ENCODE results near the gene RPL19. TPM values are rescaled to one million over a fixed set of nuclear protein-coding genes. Genes with fewer than 3 reads are reported as not detected.

The RPL19 gene
- total and polyA plus RNA-seq, 4 donors, result 1,387 to 4,055 (median 1,971) TPM

DNA sequence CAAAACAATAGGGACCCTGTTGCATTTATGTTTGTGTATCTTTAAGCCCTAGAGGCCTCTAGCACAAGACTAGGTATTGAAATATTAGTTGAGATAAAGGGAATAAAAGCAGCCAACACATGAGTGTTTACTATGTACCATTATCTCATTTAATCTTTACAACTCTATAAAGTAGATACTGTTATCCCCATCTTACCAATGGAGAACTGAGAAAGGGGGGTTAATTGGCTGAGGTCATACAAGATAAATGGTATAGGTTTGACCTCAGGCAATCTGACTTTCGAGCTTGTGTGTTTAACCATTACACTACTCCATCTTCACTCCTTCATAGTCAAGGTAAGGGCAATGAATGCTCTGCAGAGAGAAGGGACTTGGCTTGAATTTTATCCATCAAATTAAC is 51.9 kb downstream of the RPL19 start:
- Histone ChIP-seq H3K9ac (ENCODE audit: insufficient read depth in 1 of 2, low read length in 2 of 2) (no peak overlapping the region), H3K36me3 (ENCODE audit: control insufficient read depth in 4 of 4, insufficient read depth in 4 of 4, low read length in 4 of 4) (peaks cover 4 to 10% (median 8%) of the 10 kb centered on the region in 4 donors), H3K27me3 (ENCODE audit: control insufficient read depth in 3 of 3, insufficient read depth in 3 of 3, low read length in 2 of 3) (no peaks in the 10 kb centered on the region), H3K9me3 (ENCODE audit: control insufficient read depth in 4 of 4, insufficient read depth in 3 of 4, low read length in 3 of 4) (no peaks in the 10 kb centered on the region), H3K4me3 (no peak overlapping the region), H3K27ac (ENCODE audit: low read depth in 1 of 2, low read length in 1 of 2) (no peak overlapping the region), H3K4me1 (ENCODE audit: control insufficient read depth in 5 of 5, insufficient read depth in 5 of 5, low read length in 5 of 5) (no peaks in the 10 kb centered on the region)
- WGBS, 2 donors, result 90 to 94% methylated on average over 1 of the region's 1 CpG
- ATAC-seq (ENCODE audit: insufficient read depth, low FRiP score), result no peak
- no peak for DNase-seq
- TF ChIP-seq, protein P1, sequence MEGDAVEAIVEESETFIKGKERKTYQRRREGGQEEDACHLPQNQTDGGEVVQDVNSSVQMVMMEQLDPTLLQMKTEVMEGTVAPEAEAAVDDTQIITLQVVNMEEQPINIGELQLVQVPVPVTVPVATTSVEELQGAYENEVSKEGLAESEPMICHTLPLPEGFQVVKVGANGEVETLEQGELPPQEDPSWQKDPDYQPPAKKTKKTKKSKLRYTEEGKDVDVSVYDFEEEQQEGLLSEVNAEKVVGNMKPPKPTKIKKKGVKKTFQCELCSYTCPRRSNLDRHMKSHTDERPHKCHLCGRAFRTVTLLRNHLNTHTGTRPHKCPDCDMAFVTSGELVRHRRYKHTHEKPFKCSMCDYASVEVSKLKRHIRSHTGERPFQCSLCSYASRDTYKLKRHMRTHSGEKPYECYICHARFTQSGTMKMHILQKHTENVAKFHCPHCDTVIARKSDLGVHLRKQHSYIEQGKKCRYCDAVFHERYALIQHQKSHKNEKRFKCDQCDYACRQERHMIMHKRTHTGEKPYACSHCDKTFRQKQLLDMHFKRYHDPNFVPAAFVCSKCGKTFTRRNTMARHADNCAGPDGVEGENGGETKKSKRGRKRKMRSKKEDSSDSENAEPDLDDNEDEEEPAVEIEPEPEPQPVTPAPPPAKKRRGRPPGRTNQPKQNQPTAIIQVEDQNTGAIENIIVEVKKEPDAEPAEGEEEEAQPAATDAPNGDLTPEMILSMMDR (IDR thresholded peaks at IDR 0.05; ENCODE audit: control extremely low read depth, extremely low read depth), result no peak

DNA sequence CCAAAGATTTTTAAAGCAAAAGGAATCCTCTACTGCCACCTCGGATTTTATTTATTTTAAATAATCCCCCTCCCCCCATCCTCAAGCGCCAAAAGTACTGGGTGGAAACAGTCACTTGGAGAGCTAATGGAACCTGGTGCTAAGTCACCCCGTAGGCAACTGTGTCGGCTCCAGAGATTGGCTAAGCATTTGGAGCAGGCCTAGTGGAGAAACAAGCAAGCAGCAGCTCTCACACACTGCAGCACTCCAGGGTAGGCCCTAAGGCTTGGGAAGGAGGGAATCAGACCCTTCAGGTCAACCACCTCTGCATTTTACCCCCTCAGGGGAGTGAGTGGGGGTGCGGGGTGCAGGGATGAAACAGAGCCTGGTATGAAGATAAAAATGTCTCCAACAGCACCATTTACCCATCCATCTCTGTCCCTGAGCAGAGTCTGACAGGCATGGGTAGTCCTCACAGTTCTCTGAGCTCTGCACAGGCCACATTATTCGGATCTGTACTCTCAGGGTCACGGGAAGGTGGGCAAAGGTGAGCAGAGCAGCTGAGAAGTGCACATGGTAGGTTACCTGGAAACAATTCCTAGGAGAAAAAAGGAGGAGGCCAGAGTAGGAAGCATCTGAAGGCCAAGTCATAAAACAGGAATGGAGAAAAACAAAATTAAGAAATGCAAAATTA is 52.8 kb downstream of the RPL19 start:
- H3K27ac ChIP-seq (ENCODE audit: low read depth in 1 of 2, low read length in 1 of 2), result no peak overlapping the region
- TF ChIP-seq, protein P1 (IDR thresholded peaks at IDR 0.05; ENCODE audit: control extremely low read depth, extremely low read depth), result no peak
- no peak overlapping the region for H3K9ac ChIP-seq (ENCODE audit: insufficient read depth in 1 of 2, low read length in 2 of 2)
- no peak overlapping the region for H3K4me3 ChIP-seq
- H3K27me3 ChIP-seq (ENCODE audit: control insufficient read depth in 3 of 3, insufficient read depth in 3 of 3, low read length in 2 of 3), result no peaks in the 10 kb centered on the region
- no peak for DNase-seq
- WGBS, 2 donors, result 82 to 85% methylated on average over 7 of the region's 7 CpGs
- no peak for ATAC-seq (ENCODE audit: insufficient read depth, low FRiP score)
- H3K9me3 ChIP-seq (ENCODE audit: control insufficient read depth in 4 of 4, insufficient read depth in 3 of 4, low read length in 3 of 4), result no peaks in the 10 kb centered on the region
- peaks cover 4 to 15% (median 11%) of the 10 kb centered on the region in 4 donors for H3K36me3 ChIP-seq (ENCODE audit: control insufficient read depth in 4 of 4, insufficient read depth in 4 of 4, low read length in 4 of 4)
- no peaks in the 10 kb centered on the region for H3K4me1 ChIP-seq (ENCODE audit: control insufficient read depth in 5 of 5, insufficient read depth in 5 of 5, low read length in 5 of 5)

Other genes with a start within 250 kb of the RPL19 start
- not detected for gene FBXO47, start 232.9 kb upstream of the RPL19 start, total RNA-seq
- not detected for gene FBXO47, start 232.9 kb upstream of the RPL19 start, polyA plus RNA-seq
- 1 to 10 TPM; 4.9 to 7.3 TPM for gene PLXDC1, start 48.6 kb upstream of the RPL19 start, total RNA-seq
- 1 to 10 TPM; 1.7 to 5.9 TPM for gene PLXDC1, start 48.6 kb upstream of the RPL19 start, polyA plus RNA-seq
- not detected for gene ARL5C, start 34.1 kb upstream of the RPL19 start, total RNA-seq
- gene ARL5C, start 34.1 kb upstream of the RPL19 start, polyA plus RNA-seq, result not detected
- gene CACNB1, start 2.6 kb upstream of the RPL19 start, total RNA-seq, result 10 to 100 TPM in 1 of 2 donors, 1 to 10 TPM in 1; 8.2 to 49.6 TPM
- gene CACNB1, start 2.6 kb upstream of the RPL19 start, polyA plus RNA-seq, result 10 to 100 TPM in 1 of 2 donors, 1 to 10 TPM in 1; 6.8 to 35.1 TPM
- 1 to 10 TPM in 1 of 2 donors, not detected in 1; 1.7 TPM for gene STAC2, start 25.7 kb downstream of the RPL19 start, total RNA-seq
- gene STAC2, start 25.7 kb downstream of the RPL19 start, polyA plus RNA-seq, result under 1 TPM; 0.26 to 0.42 TPM
- 10 to 100 TPM; 19.0 to 31.7 TPM for gene FBXL20, start 201.3 kb downstream of the RPL19 start, total RNA-seq
- 1 to 10 TPM; 3.2 to 4.0 TPM for gene FBXL20, start 201.3 kb downstream of the RPL19 start, polyA plus RNA-seq

Measured in lung (tissue), 12 donors.